GM21360 (cell line): ENCODE data around the gene NDUFB2.
"Not testable (repeated sequence)": the region's sequence is repeated elsewhere in the genome, so short reads cannot be mapped to it uniquely, and the experiment has no call there.

Experiments
- ATAC-seq: cut with Tn5 transposase; IDR thresholded peaks from one replicate; pipeline ENCODE4 v1.9.1; 2021; ENCODE audit warnings: mild to moderate bottlenecking, moderate library complexity; ENCODE audit not compliant: unreplicated experiment

The NDUFB2 gene

DNA sequence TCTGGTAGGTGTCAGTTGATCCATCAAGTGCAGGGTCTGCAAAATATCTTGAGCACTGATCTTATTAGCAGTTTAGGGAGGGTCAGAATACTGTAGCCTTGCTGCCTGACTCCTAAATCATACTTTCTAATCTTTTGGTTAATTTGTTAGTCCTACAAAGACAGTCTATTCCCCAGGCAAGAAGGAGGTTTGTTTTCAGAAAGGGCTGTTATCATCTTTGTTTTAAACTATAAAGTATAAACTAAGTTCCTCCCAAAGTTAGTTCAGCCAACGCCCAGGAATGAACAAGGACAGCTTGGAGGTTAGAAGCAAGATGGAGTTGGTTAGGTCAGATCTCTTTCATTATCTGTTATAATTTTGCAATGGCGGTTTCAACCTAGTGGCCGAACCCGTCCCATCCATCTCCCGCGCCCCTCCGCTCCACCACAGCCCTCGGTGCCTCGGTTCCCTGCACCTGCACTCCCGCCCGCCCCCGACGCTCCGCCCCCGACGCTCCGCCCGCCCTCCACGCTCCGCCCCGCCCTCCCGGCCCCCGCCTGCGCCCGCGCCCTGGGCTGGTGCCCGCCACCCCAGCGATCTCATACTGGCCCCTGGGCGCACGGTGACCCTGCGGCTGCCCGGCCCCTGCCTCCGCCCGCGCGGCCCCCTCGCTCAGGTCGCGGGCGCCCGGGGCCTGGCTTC, 24.0 kb upstream of the NDUFB2 start, which contains the start of gene ADCK2:
TSS of gene ADCK2 (plus strand) at position 564 of the 681 bp plus-strand sequence. CDS start 386 bp downstream, outside the sequence.
- peak; percentile 42 for ATAC-seq

DNA sequence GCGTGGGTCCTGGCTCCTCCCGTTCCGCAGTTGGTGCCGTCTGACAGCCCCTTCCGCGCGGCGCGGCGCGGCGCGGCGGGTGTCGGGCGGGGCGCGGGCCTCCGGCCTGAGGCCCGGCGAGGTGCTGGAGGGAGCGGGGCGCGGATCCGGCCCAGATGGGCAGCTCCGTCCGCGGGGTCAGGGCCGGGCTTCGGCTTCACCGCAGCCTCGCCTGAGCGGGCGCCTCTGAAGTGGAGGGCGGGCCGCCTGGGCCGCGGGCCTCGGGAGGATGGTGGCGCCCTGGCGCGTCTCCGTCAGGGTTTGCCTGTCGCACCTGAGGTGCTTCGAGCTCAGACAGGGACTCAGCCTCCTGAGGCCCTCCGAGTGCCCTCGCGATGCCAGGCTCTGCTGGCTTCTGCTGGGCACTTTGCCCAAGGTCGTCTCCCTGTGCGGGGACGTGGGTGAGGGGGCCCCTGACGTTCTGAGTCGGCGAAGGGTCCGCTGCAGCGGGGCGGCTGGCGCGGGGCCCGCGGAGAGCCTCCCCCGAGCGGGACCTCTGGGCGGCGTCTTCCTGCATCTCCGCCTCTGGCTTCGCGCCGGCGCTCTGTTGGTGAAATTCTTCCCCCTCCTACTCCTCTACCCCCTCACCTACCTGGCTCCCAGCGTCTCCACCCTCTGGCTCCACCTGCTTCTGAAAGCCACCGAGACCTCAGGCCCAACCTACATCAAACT, 23.3 kb upstream of the NDUFB2 start:
- ATAC-seq, result peak; percentile 30

DNA sequence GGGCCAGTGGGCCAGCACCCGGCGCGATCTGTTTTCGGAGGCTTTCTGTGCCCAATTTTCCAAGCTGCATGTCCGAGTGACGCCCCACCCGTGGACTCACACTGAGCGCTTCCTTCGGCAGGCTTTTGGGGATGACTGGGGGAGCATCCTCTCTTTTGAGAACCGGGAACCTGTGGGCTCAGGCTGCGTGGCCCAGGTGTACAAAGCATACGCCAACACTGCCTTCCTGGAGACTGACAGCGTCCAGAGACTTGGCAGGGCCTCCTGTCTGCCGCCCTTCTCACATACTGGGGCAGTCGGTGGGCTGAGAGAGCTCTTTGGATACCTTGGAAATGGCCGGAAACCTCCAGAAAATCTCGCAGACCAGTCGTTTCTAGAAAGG, 22.7 kb upstream of the NDUFB2 start:
- no peak for ATAC-seq

DNA sequence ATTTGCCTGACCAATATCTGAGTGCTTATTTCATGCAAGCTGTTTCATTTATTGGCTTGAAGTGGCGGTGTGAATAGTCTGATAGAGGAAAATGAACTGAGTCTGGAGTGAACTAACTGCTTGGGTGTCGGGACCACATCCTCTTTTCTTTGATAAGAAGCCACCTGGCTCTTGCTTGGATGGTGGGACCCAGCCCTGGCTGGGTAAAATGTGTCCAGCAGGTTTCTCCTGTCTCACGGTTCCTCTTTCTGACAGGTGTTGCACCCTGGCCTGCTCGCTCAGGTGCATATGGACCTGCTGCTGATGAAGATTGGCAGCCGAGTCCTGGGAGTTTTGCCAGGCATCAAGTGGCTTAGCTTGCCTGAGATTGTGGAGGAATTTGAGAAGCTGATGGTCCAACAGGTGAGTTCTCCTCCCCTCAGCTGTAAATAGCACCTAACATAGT, 22.1 kb upstream of the NDUFB2 start:
- ATAC-seq, result peak; percentile 36

DNA sequence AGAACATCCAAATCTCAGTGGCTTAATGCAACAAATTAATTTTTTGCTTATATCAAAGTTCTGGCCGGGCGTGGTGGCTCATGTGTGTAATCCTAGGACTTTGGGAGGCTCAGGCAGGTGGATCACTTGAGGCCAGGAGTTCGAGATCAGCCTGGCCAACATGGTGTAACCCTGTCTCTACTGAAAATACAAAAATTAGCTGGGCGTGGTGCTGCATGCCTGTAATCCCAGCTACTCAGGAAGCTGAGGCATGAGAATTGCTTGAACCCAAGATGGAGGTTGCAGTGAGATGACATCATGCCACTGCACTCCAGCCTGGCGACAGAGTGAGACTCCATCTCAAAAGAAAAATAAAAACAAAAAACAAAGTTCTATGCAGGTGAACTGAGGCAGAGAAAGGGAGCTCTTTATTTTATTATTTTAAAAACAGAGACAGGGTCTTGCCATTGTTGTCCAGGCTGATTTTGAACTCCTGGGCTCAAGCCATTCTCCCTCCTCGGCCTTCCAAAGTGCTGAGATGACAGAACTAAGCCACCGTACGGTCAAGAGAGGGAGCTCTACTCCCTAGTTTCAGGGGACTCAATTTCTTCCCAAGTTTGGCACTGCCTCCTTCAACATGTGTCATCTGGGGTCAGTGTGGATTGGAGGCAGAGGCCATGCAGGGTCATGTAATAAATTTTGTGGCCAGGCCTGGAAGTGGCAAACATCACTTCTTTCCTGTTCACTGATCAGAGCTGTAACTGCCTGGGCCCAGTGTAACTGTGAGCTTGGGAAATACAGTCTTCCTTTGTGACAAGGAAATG, 21.4 kb upstream of the NDUFB2 start:
- no peak for ATAC-seq

DNA sequence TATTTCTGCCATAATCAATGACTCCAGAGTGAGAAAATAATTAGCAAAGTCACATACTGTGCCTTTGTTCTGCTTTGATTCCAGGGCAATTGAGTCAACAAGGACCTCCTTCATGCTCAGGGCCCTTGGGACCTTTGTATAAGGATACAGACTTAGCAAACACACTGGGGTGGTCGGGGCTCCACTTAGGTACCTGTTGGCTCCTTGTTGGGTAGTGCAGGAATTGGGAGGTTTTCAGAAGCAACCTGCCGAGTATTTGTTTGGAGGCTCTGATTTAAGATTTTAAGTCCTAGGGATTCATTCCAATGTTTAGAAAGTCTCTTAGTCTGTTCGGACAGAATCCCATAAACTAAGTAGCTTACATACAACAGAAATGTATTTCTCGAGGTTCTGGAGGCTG, 20.8 kb upstream of the NDUFB2 start:
- no peak for ATAC-seq

DNA sequence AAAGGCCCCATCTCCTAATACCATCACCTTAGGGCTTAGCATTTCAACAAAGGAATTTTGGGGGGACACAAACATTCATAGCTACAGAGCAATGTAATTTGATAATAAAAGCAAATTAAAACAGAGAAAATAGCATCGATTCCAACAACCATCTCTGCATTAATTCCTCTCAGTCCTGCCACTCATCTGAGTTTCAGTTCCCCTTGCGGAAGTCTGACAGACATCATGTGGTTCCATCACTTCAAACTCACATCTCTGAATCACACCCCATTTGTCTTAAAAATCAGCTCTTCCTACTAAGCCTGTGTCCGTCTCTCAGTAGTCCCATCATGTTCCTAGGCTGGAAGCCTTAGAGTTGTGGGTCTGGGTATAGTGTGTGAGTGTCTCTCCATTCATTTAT, 20.2 kb upstream of the NDUFB2 start:
- peak; percentile 44 for ATAC-seq

DNA sequence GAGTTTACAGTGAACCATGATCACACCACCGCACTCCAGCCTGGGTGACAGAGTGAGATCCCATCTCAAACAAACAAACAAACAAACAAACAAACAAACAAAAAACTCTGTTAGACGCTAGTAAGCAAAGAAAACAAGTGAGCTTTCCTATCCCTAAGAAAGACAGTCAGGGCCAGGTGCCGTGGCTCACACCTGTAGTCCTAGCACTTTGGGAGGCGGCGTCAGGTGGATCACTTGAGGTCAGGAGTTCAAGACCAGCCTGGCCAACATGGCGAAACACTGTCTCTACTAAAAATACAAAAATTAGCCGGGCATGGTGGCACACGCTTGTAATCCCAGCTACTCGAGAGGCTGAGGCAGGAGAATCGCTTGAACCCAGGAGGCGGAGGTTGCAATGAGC, 19.6 kb upstream of the NDUFB2 start:
- ATAC-seq, result not testable (repeated sequence)

DNA sequence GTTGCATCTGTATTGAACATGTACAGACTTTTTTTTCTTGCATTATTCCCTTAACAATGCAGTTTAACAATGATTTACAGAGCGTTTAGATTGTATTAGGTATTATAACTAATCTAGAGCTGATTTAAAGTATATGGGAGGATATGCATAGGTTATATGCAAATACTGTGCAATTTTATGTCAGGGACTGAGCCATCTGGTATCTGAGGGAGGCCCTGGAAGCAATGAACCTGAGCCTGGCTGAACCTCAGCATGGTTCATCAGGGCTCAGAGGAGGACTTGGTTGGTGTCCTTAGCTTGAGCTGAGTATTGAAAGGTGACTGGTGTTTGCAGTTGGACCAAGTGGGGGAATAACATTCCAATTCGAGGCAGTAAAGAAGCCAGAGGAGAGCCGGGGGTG, 19.0 kb upstream of the NDUFB2 start:
- no peak for ATAC-seq

DNA sequence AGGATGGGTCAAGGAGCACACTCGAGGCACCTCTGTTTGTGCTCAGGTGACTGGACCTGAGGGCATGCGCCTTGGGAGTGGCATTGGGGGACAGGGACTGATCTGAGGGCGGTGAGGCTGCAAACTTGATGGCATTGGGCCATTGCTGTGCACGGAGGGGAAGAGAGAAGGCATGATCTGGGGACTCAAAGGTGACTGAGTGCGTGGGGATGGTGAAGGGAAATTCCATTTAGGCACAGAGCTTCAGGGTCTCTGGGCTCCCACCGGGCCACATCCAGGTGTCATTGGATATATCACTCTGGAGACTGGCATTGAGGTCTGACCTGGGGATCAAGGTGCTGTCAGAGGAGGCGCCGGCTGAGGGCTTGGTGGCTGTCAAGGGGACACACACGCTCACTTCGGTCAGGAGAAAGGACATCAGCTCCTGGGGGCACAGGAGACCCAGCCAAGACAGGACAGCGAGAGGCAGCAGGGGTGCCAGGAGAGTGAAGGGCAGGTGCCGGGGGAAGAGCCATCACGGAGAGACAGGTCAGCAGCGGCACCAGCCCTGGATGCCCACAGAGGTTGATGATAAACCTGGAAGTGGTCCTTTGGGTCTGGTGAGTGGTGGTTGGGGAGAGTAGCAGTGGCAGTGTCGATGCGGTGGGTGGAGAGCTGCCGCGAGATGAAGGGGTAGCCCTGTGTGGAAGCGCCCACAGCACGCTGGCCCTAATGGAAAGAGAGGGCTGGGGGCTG, 18.3 kb upstream of the NDUFB2 start:
- no peak for ATAC-seq

DNA sequence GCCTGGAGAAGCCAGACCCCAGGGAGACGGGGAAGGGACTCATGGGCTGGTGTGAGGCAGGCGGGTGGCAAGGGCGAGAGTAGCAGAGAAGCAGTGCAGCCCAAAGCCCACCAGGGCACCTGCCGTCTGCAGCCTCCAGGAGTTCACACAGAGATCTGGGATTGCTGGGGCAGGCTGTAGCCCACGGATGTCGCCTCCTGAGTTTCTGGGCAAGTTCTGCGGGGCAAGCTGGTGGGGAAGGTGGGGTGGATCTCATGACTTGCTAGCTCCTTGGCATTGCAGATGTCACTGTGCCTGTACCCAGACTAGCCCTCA, 17.7 kb upstream of the NDUFB2 start:
- no peak for ATAC-seq

DNA sequence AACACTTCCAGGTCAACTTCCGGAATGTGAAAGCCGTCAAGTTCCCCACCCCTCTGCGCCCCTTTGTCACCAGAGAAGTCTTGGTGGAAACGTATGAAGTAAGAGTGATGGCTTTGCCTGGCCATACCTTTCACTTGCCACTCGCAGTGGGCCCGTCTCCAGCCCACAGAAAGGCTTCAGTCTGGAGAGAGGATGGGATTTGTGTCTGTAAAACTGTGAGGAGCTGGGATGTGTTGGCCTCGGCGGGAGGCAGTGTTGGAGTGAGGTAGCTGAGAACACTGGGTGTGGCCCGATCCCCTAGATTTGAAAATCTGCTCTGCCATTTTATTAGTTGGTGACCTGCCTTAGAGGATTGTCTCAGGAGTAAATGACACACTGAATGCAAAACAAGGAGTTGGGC, 17.3 kb upstream of the NDUFB2 start:
- ATAC-seq, result no peak

DNA sequence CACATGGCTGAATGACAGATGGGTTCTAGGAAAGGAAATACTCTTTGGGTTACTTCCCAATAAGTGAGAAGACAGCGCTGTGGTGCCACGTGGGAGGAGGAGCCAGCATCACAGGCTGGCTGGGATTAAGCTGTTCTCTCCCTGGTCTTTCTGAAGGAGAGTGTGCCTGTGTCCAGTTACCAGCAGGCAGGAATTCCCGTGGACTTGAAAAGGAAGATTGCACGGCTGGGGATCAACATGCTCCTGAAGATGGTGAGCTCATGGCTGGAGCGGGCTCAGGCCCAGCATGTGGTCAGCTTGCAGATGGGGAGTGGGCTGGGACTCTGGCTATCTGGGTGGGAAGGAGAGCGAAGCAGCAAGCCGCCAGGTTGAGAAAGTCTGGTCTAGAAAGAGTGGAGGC, 15.6 kb upstream of the NDUFB2 start:
- no peak for ATAC-seq

DNA sequence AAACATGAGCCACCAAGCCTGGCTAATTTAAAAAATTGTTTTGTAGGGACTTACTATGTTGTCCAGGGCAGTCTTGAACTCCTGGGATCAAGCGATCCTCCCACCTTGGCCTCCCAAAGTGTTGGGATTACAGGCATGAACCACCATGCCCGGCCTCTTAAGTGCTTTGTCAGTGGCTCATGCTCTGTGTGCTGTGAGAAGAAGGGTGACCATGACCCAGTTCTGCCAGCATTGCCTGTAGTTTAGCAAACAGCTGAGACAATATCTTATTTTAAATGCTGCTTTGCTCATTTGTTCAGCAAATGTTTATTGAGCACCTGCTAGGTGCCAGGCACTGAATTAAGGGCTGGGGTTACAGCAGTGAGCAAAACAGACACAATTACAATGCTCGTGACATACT, 14.7 kb upstream of the NDUFB2 start:
- ATAC-seq, result no peak

DNA sequence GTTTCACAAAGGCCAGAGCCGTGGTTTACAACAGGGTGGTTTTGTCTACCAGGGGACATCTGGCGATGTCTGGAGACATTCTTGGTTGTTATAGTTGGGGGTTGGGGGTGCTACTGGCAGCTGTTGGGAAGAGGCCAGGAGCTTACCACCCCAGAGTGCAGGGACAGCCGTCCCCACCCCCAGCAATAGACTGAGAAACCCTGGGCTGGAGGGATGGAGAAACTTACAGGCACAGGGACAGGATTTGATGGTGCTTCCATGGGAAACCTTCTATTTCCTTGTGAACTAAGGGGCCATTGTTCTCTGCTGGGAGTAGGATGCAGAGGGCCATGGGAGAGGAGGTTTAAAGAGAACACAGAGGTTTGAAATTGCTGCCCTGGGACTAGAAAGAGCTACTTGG, 12.9 kb upstream of the NDUFB2 start:
- ATAC-seq, result no peak

DNA sequence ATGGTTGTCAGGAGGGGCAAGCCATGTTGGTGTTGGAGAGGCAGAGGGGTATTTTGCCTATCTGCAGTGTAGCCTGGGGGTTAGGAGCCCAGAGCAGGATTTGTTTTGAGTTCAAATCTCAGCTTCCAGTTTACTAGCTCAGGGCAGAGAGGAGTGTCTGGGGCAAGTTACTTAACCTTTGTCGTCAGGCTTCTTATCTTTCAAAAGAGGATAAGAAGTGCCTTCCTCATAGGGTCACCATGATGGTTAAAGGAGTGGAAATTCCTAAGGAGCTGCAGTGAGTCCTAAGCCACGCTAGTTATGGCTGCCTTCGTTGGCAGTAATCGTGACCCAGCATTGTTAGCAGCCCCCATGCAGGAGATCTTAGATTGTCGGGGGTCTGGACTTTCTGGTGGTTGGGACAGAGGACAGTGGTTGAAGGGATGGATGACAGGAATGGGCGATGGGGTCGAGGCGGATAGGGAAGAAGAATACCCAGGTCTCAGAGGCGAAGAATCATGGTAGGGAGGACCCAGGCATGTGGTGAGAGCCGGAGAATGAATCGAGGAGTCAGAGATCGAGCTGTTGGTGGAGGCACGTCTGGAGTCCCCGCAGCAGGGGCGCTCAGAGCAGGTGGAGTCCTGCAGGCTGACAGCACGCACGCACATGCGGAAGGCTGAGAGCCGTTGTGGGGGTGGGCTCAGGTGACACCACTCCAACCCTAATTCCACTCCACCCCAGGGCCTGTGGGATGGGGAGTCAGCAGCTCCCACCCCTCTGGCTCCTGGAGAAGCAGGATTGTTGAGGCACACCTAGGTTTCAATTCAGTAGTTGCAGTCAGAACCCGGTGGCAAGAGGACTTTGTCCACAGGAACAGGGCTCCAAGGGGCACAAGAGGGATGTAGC, 12.2 kb upstream of the NDUFB2 start:
- no peak for ATAC-seq

DNA sequence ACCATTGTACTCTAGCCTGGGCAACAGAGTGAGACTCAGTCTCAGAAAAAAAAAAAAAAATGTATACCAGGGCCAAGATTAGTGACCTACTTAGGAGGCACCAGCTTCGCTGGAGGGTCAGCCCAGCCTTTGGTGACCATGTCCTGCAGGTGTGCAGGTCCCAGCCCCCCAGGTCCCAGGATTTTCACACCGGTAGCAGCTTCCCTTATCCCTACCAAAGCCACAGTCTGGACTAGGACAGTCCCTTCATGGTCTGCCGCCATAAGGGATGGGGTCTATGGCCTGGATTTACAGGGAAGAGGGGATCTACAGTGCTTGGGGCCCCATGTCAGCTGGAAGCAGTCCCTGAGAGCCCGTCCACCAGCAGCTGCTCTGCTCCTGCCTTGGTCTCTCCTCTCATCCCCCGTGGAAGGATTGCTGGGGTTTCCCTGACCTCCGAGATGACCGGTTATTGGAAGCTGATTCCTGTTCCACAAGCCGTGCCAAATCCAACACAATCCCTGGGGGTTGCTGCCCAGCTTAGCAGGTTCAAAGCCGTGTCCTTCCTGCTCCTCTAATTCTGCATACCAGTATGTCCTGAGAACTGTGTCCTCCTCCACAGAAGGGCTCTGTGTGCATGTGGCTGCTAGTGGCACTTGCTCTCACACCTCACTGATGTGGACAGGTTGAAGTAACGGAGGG, 11.0 kb upstream of the NDUFB2 start:
- no peak for ATAC-seq

DNA sequence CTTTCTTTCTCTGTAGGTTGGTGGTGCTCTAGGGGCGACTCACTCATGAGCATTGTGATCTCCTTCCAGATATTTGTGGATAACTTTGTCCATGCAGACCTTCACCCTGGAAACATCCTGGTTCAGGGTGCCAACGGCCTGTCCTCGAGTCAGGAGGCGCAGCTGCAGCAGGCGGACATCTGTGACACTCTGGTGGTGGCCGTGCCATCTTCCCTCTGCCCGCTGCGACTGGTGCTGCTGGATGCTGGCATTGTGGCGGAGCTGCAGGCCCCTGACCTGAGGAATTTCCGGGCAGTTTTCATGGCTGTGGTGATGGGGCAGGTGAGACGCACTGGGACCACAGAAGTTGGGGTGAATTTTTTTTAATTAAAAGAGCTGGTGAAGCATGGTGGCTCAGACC, 9.6 kb upstream of the NDUFB2 start:
- ATAC-seq, result no peak

DNA sequence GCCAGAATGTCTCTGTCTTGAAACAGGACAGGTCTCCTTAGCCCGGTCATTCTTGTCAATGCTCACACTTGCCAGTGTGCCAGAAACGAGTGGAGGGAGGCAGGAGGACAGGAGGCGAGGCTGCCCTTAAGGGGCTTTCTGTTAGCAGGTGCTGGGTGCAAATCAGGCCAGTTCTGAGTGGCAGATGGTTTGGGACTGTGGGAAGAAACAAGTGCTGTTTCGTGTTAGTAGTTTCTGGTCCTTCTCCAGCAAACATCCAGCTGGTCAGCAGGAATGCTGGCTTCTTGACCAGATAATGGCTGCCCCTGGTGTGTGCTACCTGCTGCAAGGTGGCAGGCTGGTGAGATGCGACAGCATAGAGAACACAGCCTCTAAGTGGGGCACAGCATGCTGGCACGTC, 8.2 kb upstream of the NDUFB2 start:
- ATAC-seq, result no peak
